Left lung (tissue), 10 donors: Measurements from ENCODE around the gene AHRR. TPM values are rescaled to one million over a fixed set of nuclear protein-coding genes. Genes with fewer than 3 reads are reported as not detected.
A peak's percentile ranks its signal among the peaks of the same experiment; 100 is the strongest.

Experiments
- ATAC-seq: fragments of 200-7000 bp; cut with Tn5 transposase; one replicate; pipeline ENCODE4 v1.9.1; 2020; ENCODE audit warnings: moderate library complexity
- DNase-seq, 4 donors: peaks; one replicate each; pipeline ENCODE4 v3.0.0-alpha.2; 2013 to 2020
- H3K27ac ChIP-seq, 2 donors: fragments of 200-600 bp; sonication (generic) in 1 of 2; one replicate each; pipeline versions ENCODE4 v1.5.0 to v1.8.0; 2020 to 2021
- H3K27me3 ChIP-seq, 2 donors: fragments of 200-600 bp; sonication (generic) in 1 of 2; one replicate each; pipeline versions ENCODE4 v1.5.0 to v1.8.0; 2020 to 2021
- H3K36me3 ChIP-seq, 2 donors: fragments of 200-600 bp; sonication (generic) in 1 of 2; one replicate each; pipeline versions ENCODE4 v1.5.0 to v1.8.0; 2020 to 2021
- H3K4me1 ChIP-seq, 2 donors: fragments of 200-600 bp; one replicate each; pipeline ENCODE4 v1.8.0; 2021
- H3K4me3 ChIP-seq, 2 donors: fragments of 200-600 bp; sonication (generic) in 1 of 2; one replicate each; pipeline versions ENCODE4 v1.5.0 to v1.8.0; 2020 to 2021; ENCODE audit warnings: mild to moderate bottlenecking in 1 of 2
- H3K9me3 ChIP-seq, 2 donors: fragments of 200-600 bp; sonication (generic) in 1 of 2; one replicate each; pipeline versions ENCODE4 v1.5.0 to v1.8.0; 2020 to 2021
- CTCF ChIP-seq, 2 donors: fragments of 200-600 bp; sonication (generic) in 1 of 2; IDR thresholded peaks; one replicate each; pipeline versions ENCODE4 v1.5.0 to v1.8.0; 2021; ENCODE audit warnings: antibody characterized with exemption in 2 of 2
- intact Hi-C, 2 donors: fragments of 100-400 bp; cut with DNase I; formaldehyde crosslinking; loops; one replicate each; pipeline versions ENCODE4 v1.11.2 to v1.14.2; 2022
- polyA plus RNA-seq, 6 donors: library from polyadenylated mRNA; unstranded; fragments of 120-200 nt; gene quantifications; one replicate each; pipeline ENCODE4 v1.2.1, GENCODE V29; 2013; ENCODE audit not compliant: insufficient read length in 6 of 6
- total RNA-seq, 2 donors: library from RNA; stranded (reverse); fragmentation: NEBNext Ultra II Directional; extraction: Animal tissue kit (Norgen Biotek cat#: 25700); gene quantifications; one replicate each; pipeline ENCODE4 v1.2.1, GENCODE V29; 2021
- donor health status: DM: no; HTN: yes; CAD: no.
- donor health status: DM: no; HTN: no; CAD: no.

AHRR gene
- total and polyA plus RNA-seq, 8 donors = 0.32 to 8.4 (median 4.7) TPM

DNA sequence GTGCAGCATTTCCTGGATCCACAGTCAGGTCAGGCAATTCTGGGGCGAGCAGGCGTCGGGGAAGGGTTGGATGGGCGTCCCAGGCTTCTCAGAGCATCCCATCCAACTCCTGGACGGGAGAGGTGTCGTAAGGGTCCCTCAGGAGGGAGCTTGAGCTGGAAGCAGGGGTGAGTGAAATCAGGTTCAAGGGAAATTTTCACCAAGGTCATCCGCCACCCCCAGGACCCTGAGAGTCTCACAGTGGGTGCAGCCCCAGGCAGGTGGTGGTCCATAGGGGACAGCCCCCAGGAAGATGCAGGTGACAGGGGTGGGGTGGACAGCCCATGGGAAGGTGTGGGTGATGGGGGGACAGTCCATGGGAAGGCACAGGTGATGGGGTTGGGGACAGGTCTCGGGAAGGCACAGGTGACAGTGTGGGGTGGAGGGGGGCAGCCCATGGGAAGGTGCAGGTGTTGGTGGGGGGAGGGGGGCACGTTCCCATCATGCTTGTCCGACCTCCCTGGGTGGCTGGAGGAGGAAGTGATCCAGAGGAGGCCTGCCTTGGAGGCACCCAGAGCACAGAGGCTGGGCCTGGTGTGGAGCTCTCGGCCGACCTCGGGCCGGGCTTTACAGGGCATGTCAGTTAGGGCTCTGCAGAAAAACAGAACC is 48.9 kb downstream of the AHRR start:
- no peak for TF ChIP-seq CTCF (IDR thresholded peaks at IDR 0.05)
- Histone ChIP-seq H3K9me3 (peaks cover 0 to 3% of the 10 kb centered on the region in 2 donors), H3K27me3 (peaks cover 11 to 27% of the 10 kb centered on the region in 2 donors), H3K4me3 (no peak overlapping the region), H3K27ac (no peak overlapping the region), H3K4me1 (peaks cover 0 to 47% of the 10 kb centered on the region in 2 donors), H3K36me3 (no peaks in the 10 kb centered on the region)
- DNase-seq (peak in 1 of 4 donors; percentile 37), ATAC-seq (no peak)
- intact Hi-C loops = no loop called here

DNA sequence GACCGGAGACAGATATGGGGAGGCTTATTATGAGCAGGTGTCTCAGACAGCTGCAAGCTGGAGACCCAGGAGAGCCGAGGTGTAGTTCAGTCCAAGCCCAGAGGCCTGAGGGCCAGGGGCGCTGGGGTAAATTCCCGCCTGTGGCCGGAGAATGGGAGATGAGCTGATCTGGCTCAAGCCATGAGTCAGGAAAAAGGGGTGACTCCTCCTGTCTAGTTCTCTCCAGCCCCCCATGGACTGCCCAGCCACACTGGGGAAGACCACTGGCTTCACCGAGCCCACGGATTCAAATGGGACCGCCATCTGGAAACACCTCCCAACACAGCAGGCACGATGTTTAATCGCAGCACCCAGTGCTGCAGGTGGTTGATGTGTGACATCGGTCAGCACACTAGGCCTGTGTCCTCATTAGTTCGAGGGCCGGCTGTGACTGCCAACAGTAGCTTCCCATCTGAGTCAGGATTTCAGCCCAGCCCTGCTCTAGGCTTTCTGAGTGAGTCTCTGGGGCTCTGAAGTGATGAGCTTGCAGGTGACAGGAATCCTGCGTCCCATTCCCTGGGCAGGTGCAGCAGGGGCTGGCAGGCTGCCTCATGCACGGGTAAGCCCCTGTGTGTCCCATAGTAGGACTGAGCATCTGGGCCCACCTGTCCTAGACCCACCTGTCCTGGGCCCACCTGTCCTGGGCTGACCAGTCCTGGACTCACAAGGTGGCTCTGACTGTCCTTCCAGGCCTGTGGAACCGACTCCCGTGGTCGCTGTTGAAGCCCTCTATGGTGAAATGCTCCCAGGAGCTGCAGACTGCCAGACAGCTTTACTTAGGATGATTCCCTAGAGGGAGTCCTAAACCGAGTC is 49.7 kb downstream of the AHRR start:
- no peak for ATAC-seq
- no peaks in the 10 kb centered on the region for H3K36me3 ChIP-seq
- peaks cover 11 to 27% of the 10 kb centered on the region in 2 donors for H3K27me3 ChIP-seq
- intact Hi-C loops = no loop called here
- peak in 1 of 4 donors; percentile 40 for DNase-seq
- no peak overlapping the region for H3K27ac ChIP-seq
- peaks cover 0 to 47% of the 10 kb centered on the region in 2 donors for H3K4me1 ChIP-seq
- no peak overlapping the region for H3K4me3 ChIP-seq
- no peak for TF ChIP-seq CTCF (IDR thresholded peaks at IDR 0.05)
- H3K9me3 ChIP-seq = no peaks in the 10 kb centered on the region

DNA sequence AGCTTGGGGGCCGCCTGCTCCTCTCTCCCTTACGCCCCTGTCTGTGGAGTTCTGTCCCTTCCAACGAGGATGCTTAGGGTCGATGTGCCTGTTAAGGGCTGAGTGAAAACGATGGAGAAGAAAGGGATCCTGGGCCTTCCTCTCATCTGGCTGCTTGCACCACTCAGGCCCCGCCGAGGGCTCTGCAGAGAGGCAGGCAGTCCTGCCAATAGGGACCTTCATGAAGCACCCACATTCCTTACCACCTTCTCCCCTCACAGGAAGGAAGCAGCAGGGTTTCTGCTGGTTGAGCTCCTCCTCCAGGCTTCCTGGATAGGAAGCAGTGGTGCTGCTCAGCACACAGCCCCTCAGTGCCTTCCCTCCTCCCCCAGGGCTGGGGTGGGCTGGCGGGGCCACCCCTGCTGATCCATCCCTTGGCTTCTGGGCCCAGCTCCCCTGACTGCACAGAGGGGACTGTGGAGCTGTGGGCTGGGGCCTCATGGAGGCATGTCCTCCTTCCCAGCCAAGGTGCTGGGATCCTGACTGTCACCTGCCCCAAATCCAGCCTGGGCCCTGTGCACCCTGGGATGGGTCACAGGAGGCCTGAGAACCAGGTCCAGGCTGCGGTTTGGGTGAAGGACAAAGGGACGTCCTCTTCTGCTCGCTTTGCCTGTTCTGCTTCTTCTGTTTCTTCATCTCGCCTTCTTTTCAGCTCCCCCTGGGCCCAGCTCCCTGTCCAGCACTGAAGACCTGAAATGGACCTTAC is 50.5 kb downstream of the AHRR start:
- ATAC-seq = no peak
- peaks cover 0 to 47% of the 10 kb centered on the region in 2 donors for H3K4me1 ChIP-seq
- DNase-seq = peak in 1 of 4 donors; percentile 45
- H3K36me3 ChIP-seq = no peaks in the 10 kb centered on the region
- intact Hi-C loops = no loop called here
- peaks cover 11 to 27% of the 10 kb centered on the region in 2 donors for H3K27me3 ChIP-seq
- H3K4me3 ChIP-seq = no peak overlapping the region
- no peak overlapping the region for H3K27ac ChIP-seq
- TF ChIP-seq CTCF (IDR thresholded peaks at IDR 0.05) = no peak
- no peaks in the 10 kb centered on the region for H3K9me3 ChIP-seq

DNA sequence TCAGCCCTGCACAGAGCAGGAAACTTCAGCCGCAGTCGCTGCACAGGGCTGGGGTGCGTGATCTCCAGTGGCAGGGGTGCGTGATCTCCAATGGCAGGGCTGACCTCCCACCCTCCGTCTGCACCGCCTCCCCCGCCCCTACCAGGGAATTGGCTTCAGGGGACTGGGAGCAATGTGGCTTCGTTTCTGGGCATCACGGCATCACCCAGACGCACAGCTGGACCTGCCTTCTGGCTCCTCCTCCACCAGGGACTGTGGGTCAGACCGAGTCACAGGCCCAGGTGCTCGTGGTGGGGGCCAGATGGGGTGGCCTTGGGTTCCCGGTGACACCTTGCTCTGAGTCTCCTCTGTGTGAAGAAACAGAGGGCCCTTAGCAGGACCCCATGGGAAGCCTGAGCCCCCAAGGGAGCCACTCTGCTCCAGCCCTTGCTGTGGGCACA is 51.1 kb downstream of the AHRR start:
- ATAC-seq (no peak), DNase-seq (no peak)
- H3K36me3 ChIP-seq = no peaks in the 10 kb centered on the region
- intact Hi-C loops = no loop called here
- peaks cover 0 to 47% of the 10 kb centered on the region in 2 donors for H3K4me1 ChIP-seq
- TF ChIP-seq CTCF (IDR thresholded peaks at IDR 0.05) = no peak
- H3K27me3 ChIP-seq = peaks cover 11 to 27% of the 10 kb centered on the region in 2 donors
- H3K27ac ChIP-seq = no peak overlapping the region
- H3K4me3 ChIP-seq = no peak overlapping the region
- H3K9me3 ChIP-seq = no peaks in the 10 kb centered on the region
